SK-N-SH treated with all-trans-retinoic acid at 6 μM for 48 hours (cell line): ENCODE data around the gene UBR3.

Experiments used
- BACH2 ChIP-seq: fragments of 250-450 bp; sonication (Bioruptor Pico); IDR thresholded peaks from 2 replicates; pipeline ENCODE4 v1.9.0; 2021; ENCODE audit warnings: mild to moderate bottlenecking, borderline replicate concordance
- CSDC2 ChIP-seq: fragments of 250-450 bp; sonication (Bioruptor Pico); IDR thresholded peaks from 2 replicates; pipeline ENCODE4 v1.5.0; 2020; ENCODE audit warnings: mild to moderate bottlenecking, moderate library complexity
- ZFP30 ChIP-seq: fragments of 450-650 bp; formaldehyde crosslinking; IDR thresholded peaks from 2 replicates; pipeline ENCODE4 v1.5.0; 2022; ENCODE audit warnings: mild to moderate bottlenecking, moderate library complexity

DNA sequence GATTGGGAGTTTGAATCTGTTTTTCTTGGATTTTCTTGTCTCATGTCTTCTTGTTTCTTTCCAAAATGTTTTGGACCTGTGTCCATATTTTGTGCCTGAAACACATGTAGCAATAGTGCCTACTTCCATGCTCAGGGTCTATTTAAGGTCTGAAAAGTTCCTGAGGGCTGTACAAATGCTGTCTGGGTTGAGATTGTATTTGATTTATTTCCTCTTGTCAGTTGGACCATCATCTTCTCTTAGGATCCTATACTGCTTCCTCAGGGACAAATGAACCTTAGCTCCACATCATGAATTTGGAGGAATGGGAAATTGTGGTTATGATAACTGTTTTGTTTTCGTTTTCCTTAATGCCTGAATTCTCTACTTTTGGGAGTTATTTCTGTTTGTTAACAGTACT lies 59.9 kb downstream of the UBR3 start:
- TF ChIP-seq BACH2 (CRISPR knock-in tag) (no peak), CSDC2 (CRISPR knock-in tag) (no peak), ZFP30 (no peak)
